ENCODE measurements around the gene HSD17B1.

Gene HSD17B1

DNA sequence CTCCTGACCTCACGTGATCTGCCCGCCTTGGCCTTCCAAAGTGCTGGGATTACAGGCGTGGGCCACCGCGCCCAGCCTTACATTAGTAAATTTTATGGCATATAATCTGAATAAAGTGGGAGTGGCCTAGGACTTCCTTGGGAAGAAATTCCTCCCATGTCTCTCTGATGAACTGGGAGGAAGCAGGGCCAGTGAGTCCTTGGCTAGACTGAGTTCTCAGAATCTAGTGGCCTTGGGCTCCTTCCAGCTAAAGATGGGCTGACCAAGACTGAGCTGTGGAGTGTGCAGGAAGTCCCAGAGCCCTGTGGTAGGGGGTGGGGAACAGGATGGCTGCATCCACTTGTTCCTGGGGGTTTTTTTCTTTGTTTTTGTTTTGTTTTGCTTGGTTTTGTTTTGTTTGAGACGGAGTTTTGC lies 26.7 kb upstream of the HSD17B1 start:
- no peak overlapping the region for H3K4me3 ChIP-seq (ENCODE audit: low read length)
- peak overlapping the region; percentile 29 for H3K9ac ChIP-seq (ENCODE audit: low read length)
- no peak for DNase-seq (ENCODE audit: low read depth)
- no peaks in the 10 kb centered on the region for H3K9me3 ChIP-seq (ENCODE audit: control insufficient read depth, low read length)
- H3K36me3 ChIP-seq (ENCODE audit: control insufficient read depth, insufficient read depth, low read length, severe bottlenecking) = no peaks in the 10 kb centered on the region
- H3K27me3 ChIP-seq (replicated peaks; ENCODE audit: control insufficient read depth, insufficient read depth, low read length) = no peaks in the 10 kb centered on the region
- H3K4me1 ChIP-seq (ENCODE audit: control insufficient read depth, insufficient read depth, low read length) = peaks cover 46% of the 10 kb centered on the region

DNA sequence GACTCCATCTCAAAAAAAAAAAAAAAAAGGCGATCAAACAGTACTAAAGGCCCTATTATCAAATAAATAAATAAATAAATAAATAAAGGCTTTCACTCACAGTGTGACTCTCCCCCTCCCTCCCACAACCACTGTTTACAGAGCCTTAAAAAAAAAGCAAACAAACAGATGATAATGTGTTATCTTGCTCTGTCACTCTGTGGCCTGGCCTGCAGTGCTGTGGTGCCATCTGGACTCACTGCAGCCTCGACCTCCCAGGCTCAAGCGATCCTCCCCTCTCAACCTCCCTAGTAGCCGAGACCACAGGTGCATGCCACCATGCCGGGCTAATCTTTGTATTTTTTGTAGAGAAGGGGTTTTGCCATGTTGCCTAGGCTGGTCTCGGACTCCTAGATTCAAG lies 24.8 kb upstream of the HSD17B1 start:
- DNase-seq (ENCODE audit: low read depth) = no peak
- no peaks in the 10 kb centered on the region for H3K36me3 ChIP-seq (ENCODE audit: control insufficient read depth, insufficient read depth, low read length, severe bottlenecking)
- H3K9ac ChIP-seq (ENCODE audit: low read length) = no peak overlapping the region
- no peak overlapping the region for H3K4me3 ChIP-seq (ENCODE audit: low read length)
- no peaks in the 10 kb centered on the region for H3K27me3 ChIP-seq (replicated peaks; ENCODE audit: control insufficient read depth, insufficient read depth, low read length)
- peaks cover 33% of the 10 kb centered on the region for H3K4me1 ChIP-seq (ENCODE audit: control insufficient read depth, insufficient read depth, low read length)
- H3K9me3 ChIP-seq (ENCODE audit: control insufficient read depth, low read length) = no peaks in the 10 kb centered on the region

DNA sequence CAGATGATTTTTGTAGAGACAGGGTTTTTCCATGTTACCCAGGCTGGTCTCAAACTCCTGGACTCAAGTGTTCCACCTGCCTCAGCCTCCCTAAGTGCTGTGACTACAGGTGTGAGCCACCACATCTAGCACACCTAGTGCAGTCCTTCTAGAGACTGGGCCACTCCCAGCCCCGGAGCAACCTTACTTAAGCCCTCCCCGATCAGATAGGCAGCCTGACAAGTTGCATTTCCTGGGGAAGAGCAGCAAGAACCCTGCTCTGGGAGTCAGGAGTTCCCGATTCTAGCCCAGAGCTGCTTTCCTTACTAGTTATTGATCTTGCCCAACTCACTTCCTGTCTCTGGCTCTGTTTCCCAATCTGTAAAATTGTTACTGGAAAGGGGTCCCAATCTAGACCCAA lies 23.7 kb upstream of the HSD17B1 start:
- H3K9me3 ChIP-seq (ENCODE audit: control insufficient read depth, low read length) = no peaks in the 10 kb centered on the region
- no peaks in the 10 kb centered on the region for H3K27me3 ChIP-seq (replicated peaks; ENCODE audit: control insufficient read depth, insufficient read depth, low read length)
- no peak overlapping the region for H3K9ac ChIP-seq (ENCODE audit: low read length)
- no peaks in the 10 kb centered on the region for H3K36me3 ChIP-seq (ENCODE audit: control insufficient read depth, insufficient read depth, low read length, severe bottlenecking)
- H3K4me1 ChIP-seq (ENCODE audit: control insufficient read depth, insufficient read depth, low read length) = peaks cover 30% of the 10 kb centered on the region
- no peak overlapping the region for H3K4me3 ChIP-seq (ENCODE audit: low read length)
- DNase-seq (ENCODE audit: low read depth) = no peak

DNA sequence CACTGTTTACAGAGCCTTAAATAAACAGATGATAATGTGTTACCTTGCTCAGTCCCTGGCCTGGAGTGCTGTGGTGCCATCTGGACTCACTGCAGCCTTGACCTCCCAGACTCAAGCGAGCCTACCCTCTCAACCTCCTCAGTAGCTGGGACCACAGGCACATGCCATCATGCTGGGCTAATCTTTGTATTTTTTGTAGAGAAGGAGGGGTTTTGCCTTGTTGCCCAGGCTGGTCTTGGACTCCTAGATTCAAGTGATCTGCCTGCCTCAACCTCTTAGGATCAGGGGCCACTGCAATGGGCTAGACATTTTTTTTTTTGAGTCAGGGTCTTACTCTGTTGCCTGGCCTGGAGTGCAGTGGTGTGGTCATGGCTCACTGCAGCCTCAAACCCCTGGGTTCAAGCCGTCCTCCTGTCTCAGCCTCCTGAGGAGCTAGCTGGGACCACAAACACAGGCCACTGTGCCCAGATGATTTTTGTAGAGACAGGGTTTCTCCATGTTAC lies 21.7 kb upstream of the HSD17B1 start:
- peaks cover 25% of the 10 kb centered on the region for H3K4me1 ChIP-seq (ENCODE audit: control insufficient read depth, insufficient read depth, low read length)
- no peaks in the 10 kb centered on the region for H3K9me3 ChIP-seq (ENCODE audit: control insufficient read depth, low read length)
- H3K27me3 ChIP-seq (replicated peaks; ENCODE audit: control insufficient read depth, insufficient read depth, low read length) = no peaks in the 10 kb centered on the region
- H3K4me3 ChIP-seq (ENCODE audit: low read length) = no peak overlapping the region
- no peaks in the 10 kb centered on the region for H3K36me3 ChIP-seq (ENCODE audit: control insufficient read depth, insufficient read depth, low read length, severe bottlenecking)
- no peak for DNase-seq (ENCODE audit: low read depth)
- no peak overlapping the region for H3K9ac ChIP-seq (ENCODE audit: low read length)

DNA sequence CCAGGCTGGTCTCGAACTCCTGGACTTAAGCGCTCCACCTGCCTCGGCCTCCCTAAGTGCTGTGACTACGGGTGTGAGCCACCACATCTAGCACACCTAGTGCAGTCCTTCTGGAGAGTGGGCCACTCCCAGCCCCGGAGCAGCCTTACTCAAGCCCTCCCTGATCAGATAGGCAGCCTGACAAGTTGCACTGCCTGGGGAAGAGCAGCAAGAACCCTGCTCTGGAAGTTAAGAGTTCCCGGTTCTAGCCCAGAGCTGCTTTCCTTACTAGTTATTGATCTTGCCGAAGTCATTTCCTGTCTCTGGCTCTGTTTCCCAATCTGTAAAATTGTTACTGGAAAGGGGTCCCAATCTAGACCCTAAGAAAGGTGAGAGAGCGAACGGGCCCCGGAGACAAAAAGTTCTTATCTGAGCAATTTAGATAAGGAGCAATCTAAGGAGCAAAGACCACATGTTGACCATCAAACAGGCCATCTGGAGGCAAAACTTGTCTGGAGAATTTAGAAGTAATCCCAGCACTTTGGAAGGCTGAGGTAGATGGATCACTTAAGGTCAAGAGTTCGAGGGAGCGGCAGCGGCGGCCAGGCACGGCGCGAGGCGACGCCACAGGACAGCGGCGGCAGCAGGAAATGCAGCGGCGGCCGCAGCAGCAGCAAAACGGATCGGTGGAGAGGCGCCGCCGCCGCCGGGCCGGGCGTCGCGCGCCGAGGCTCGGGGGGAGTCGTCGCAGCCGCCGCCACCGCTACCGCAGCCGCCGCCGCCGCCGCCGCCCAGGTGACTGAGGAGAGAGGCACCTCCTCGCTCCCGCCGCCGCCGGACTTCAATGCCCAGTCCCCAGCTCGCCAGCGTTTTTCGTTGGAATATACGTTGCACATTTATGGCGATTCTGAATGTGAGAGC lies 21.0 kb upstream of the HSD17B1 start:
- peak; percentile 85 for DNase-seq (ENCODE audit: low read depth)
- Histone ChIP-seq H3K4me3 (ENCODE audit: low read length) (peak overlapping the region; percentile 76), H3K27me3 (replicated peaks; ENCODE audit: control insufficient read depth, insufficient read depth, low read length) (no peaks in the 10 kb centered on the region), H3K4me1 (ENCODE audit: control insufficient read depth, insufficient read depth, low read length) (peaks cover 20% of the 10 kb centered on the region), H3K9ac (ENCODE audit: low read length) (peak overlapping the region; percentile 79), H3K9me3 (ENCODE audit: control insufficient read depth, low read length) (no peaks in the 10 kb centered on the region), H3K36me3 (ENCODE audit: control insufficient read depth, insufficient read depth, low read length, severe bottlenecking) (no peaks in the 10 kb centered on the region)

GRCh38 chr17:42535155-42536047 lies 17.3 kb upstream of the HSD17B1 start:
- peak overlapping the region; percentile 90 for H3K4me3 ChIP-seq (ENCODE audit: low read length)
- H3K4me1 ChIP-seq (ENCODE audit: control insufficient read depth, insufficient read depth, low read length) = peaks cover 23% of the 10 kb centered on the region
- no peak for DNase-seq (ENCODE audit: low read depth)
- H3K9ac ChIP-seq (ENCODE audit: low read length) = peak overlapping the region; percentile 89
- H3K27me3 ChIP-seq (replicated peaks; ENCODE audit: control insufficient read depth, insufficient read depth, low read length) = no peaks in the 10 kb centered on the region
- no peaks in the 10 kb centered on the region for H3K9me3 ChIP-seq (ENCODE audit: control insufficient read depth, low read length)
- H3K36me3 ChIP-seq (ENCODE audit: control insufficient read depth, insufficient read depth, low read length, severe bottlenecking) = peaks cover 22% of the 10 kb centered on the region

DNA sequence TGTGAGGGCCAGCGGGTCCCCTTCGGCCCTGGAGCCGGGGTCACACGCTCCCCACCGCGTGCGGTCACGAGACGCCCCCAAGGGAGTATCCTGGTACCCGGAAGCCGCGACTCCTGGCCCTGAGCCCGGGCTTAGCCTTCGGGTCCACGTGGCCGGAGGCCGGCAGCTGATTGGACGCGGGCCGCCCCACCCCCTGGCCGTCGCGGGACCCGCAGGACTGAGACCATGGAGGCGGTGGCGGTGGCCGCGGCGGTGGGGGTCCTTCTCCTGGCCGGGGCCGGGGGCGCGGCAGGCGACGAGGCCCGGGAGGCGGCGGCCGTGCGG lies 16.7 kb upstream of the HSD17B1 start, which contains the start of gene NAGLU:
NAGLU (plus strand) TSS at position 194 of the 324 bp plus-strand sequence; CDS start at position 226, 32 bp downstream.
- Histone ChIP-seq H3K36me3 (ENCODE audit: control insufficient read depth, insufficient read depth, low read length, severe bottlenecking) (peaks cover 27% of the 10 kb centered on the region), H3K4me3 (ENCODE audit: low read length) (peak within 1 kb of the TSS; percentile 90), H3K9ac (ENCODE audit: low read length) (peak within 1 kb of the TSS; percentile 89), H3K27me3 (replicated peaks; ENCODE audit: control insufficient read depth, insufficient read depth, low read length) (no peaks in the 10 kb centered on the region), H3K9me3 (ENCODE audit: control insufficient read depth, low read length) (no peaks in the 10 kb centered on the region), H3K4me1 (ENCODE audit: control insufficient read depth, insufficient read depth, low read length) (peaks cover 23% of the 10 kb centered on the region)
- DNase-seq (ENCODE audit: low read depth) = peak; percentile 98

DNA sequence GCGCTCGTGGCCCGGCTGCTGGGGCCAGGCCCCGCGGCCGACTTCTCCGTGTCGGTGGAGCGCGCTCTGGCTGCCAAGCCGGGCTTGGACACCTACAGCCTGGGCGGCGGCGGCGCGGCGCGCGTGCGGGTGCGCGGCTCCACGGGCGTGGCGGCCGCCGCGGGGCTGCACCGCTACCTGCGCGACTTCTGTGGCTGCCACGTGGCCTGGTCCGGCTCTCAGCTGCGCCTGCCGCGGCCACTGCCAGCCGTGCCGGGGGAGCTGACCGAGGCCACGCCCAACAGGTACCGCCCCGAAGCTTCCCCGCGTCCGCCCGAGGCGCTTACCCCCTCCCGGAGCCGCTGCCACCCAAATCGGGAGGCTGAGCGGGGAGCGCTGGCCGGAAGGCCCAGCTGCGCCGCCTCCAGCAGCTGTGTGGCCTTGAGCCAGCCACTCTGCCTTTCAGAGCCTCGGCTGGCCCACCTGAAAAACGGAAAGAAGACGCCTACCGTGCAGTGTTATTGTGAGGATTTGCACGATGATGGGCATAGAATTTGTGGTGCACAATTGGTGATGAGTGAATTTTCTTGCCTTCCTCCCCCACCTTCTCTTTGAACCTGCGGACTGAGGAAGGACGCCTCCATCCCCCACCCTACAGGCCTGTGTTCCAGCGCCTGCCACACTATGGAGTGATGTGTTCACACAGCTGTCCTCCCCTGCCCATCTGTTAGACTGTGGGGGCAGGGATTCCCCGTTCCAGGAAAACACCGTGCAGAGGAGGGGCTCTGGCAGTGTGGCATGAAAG lies 16.2 kb upstream of the HSD17B1 start:
- peaks cover 33% of the 10 kb centered on the region for H3K36me3 ChIP-seq (ENCODE audit: control insufficient read depth, insufficient read depth, low read length, severe bottlenecking)
- H3K4me1 ChIP-seq (ENCODE audit: control insufficient read depth, insufficient read depth, low read length) = peaks cover 21% of the 10 kb centered on the region
- DNase-seq (ENCODE audit: low read depth) = peak; percentile 80
- H3K9ac ChIP-seq (ENCODE audit: low read length) = peak overlapping the region; percentile 89
- H3K27me3 ChIP-seq (replicated peaks; ENCODE audit: control insufficient read depth, insufficient read depth, low read length) = no peaks in the 10 kb centered on the region
- no peaks in the 10 kb centered on the region for H3K9me3 ChIP-seq (ENCODE audit: control insufficient read depth, low read length)
- peak overlapping the region; percentile 90 for H3K4me3 ChIP-seq (ENCODE audit: low read length)

- Histone ChIP-seq H3K36me3 (ENCODE audit: control insufficient read depth, insufficient read depth, low read length, severe bottlenecking) (peaks cover 37% of the 10 kb centered on the region), H3K4me1 (ENCODE audit: control insufficient read depth, insufficient read depth, low read length) (peaks cover 18% of the 10 kb centered on the region), H3K4me3 (ENCODE audit: low read length) (peak overlapping the region; percentile 90), H3K27me3 (replicated peaks; ENCODE audit: control insufficient read depth, insufficient read depth, low read length) (no peaks in the 10 kb centered on the region), H3K9me3 (ENCODE audit: control insufficient read depth, low read length) (no peaks in the 10 kb centered on the region), H3K9ac (ENCODE audit: low read length) (peak overlapping the region; percentile 89)
- DNase-seq (ENCODE audit: low read depth) = no peak
Measured at GRCh38 chr17:42537156-42537805, 15.4 kb upstream of the HSD17B1 start.

DNA sequence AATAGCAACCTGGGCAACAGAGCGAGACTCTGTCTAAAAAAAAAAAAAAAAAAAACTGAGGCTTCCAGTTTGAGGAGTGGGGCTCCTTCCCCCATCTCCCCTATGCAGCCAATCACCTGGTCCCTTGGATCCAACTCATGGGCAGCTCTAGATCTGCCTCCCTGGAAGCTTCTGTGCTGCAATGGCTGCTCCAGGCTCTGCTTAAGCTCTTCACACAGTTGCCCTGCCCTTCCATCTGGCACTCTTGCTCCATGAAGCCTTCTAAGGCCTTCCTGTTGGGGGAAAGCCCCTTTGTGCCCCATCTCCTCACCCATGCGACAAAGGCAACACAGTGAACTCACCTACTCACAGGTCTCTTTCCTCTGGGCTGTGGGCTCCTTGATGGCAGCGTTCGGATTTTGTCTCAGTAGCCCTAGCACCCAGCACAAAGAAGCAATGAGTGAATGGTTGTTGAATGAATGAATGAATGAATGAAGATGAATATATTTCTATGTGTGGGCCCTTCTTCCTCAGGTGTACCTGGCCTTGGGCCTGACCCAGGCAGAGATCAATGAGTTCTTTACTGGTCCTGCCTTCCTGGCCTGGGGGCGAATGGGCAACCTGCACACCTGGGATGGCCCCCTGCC lies 14.8 kb upstream of the HSD17B1 start:
- Histone ChIP-seq H3K9me3 (ENCODE audit: control insufficient read depth, low read length) (no peaks in the 10 kb centered on the region), H3K9ac (ENCODE audit: low read length) (peak overlapping the region; percentile 89), H3K4me1 (ENCODE audit: control insufficient read depth, insufficient read depth, low read length) (peaks cover 18% of the 10 kb centered on the region), H3K4me3 (ENCODE audit: low read length) (peak overlapping the region; percentile 90), H3K27me3 (replicated peaks; ENCODE audit: control insufficient read depth, insufficient read depth, low read length) (no peaks in the 10 kb centered on the region), H3K36me3 (ENCODE audit: control insufficient read depth, insufficient read depth, low read length, severe bottlenecking) (peaks cover 44% of the 10 kb centered on the region)
- DNase-seq (ENCODE audit: low read depth) = no peak

Measured in adipocyte (in vitro differentiated cells).